Stomach (tissue), 9 donors: ENCODE measurements around the gene RPL39L. TPM values are rescaled to one million over a fixed set of nuclear protein-coding genes. Genes with fewer than 3 reads are reported as not detected.

Source experiments
- DNase-seq, 2 donors: peaks; one replicate each; pipeline versions ENCODE4 v3.0.0 to v3.0.0-alpha.2; 2013 to 2019
- H3K27ac ChIP-seq, 5 donors: fragments of 200-600 bp in 4 of 5; sonication (generic) in 4 of 5; one replicate each; pipeline ENCODE4 v1.5.1; 2013 to 2019; ENCODE audit warnings: mild to moderate bottlenecking in 1 of 5, moderate library complexity in 1 of 5
- H3K27me3 ChIP-seq, 3 donors: fragments of 200-600 bp; sonication (generic); one replicate each; pipeline ENCODE4 v1.5.1; 2017 to 2019; ENCODE audit warnings: mixed run types in 1 of 3
- H3K36me3 ChIP-seq, 4 donors: fragments of 200-600 bp; sonication (generic); 1 replicate in 3 of 4; 2 replicates in 1 of 4; pipeline ENCODE4 v1.5.1; 2016 to 2019
- H3K4me1 ChIP-seq, 4 donors: fragments of 200-600 bp; sonication (generic); one replicate each; pipeline ENCODE4 v1.5.1; 2016 to 2019
- H3K4me3 ChIP-seq, 4 donors: fragments of 200-600 bp; sonication (generic) in 3 of 4; one replicate each; pipeline ENCODE4 v1.5.1; 2016 to 2019; ENCODE audit warnings: mild to moderate bottlenecking in 1 of 4
- H3K9me3 ChIP-seq, 4 donors: fragments of 200-600 bp; sonication (generic); one replicate each; pipeline ENCODE4 v1.5.1; 2016 to 2019
- EP300 ChIP-seq: sonication (generic); formaldehyde crosslinking; IDR thresholded peaks from one replicate; pipeline ENCODE4 v1.6.1; 2017; ENCODE audit warnings: antibody characterized with exemption
- POLR2A ChIP-seq, 4 donors: fragments of 450-650 bp; IDR thresholded peaks; one replicate each; pipeline ENCODE4 v1.6.1; 2016; ENCODE audit warnings: antibody characterized with exemption in 4 of 4, control low read depth in 2 of 4, mild to moderate bottlenecking in 1 of 4, moderate library complexity in 1 of 4
- POLR2AphosphoS5 ChIP-seq, 3 donors: sonication (generic); formaldehyde crosslinking; IDR thresholded peaks; one replicate each; pipeline ENCODE4 v1.6.1; 2016; ENCODE audit warnings: antibody characterized with exemption in 3 of 3
- WGBS, 5 donors: extraction: QIAGEN DNeasy Blood & Tissue Kit in 3 of 5; methylation state at CpG; one replicate each; pipeline versions ENCODE4 v1.1.5 to v1.1.7; 2013 to 2018; 5-methylcytosine and 5-hydroxymethylcytosine counted together
- intact Hi-C: fragments of 100-400 bp; cut with DNase I; formaldehyde crosslinking; loops from one replicate; pipeline ENCODE4 v1.15.1; 2023; ENCODE audit warnings: low total_unique reads
- polyA plus RNA-seq, 3 donors: library from polyadenylated mRNA; stranded (reverse); fragments of 200-250 nt; gene quantifications; one replicate each; pipeline ENCODE4 v1.2.3, GENCODE V29; 2013
- total RNA-seq, 5 donors: library from RNA; depleted of rRNA; stranded (reverse); fragments of >200 nt; gene quantifications; one replicate each; pipeline versions ENCODE4 v1.1.0 to v1.2.3, GENCODE V29; 2014 to 2016
- TF ChIP-seq, protein P1 (sequence below), 7 experiments: fragments of 450-650 bp in 4 of 7; fragments of 200-600 bp in 3 of 7; sonication (generic) in 3 of 7; IDR thresholded peaks; one replicate each; pipeline ENCODE4 v1.5.1; 2016 to 2019; ENCODE audit warnings: antibody characterized with exemption in 7 of 7, control low read depth in 2 of 7, mild to moderate bottlenecking in 1 of 7
- donor health status: healthy with polysubstance abuse.
- donor health status: Bipolar disorder and iron deficiency.
- donor health status: healthy.

The RPL39L gene
- total and polyA plus RNA-seq, 8 donors: 2.0 to 13.7 (median 4.8) TPM; not detected in 1

DNA sequence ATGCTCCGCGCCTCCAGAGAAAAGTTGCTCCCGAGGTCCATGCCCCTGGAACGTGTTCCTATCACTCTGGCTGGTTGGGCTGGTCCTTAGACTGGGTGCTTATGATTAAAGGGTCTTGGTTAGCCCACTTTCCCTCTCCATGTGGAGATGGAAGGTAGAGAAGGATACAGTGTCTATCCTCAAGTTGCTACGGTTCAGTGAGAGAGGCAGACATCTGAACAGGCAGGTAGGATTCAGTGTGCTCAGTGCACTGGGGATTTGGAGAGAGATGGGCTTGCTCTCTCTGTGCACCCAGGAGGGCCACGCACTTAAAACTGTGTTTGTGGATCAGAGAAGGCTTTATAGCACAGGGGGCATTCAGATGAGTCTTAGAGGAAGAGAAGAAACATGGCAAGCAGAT, 63.0 kb downstream of the RPL39L start:
- WGBS, 5 donors: 91 to 96% (median 94%) methylated on average over 6 of the region's 6 CpGs
- no peak overlapping the region for H3K27ac ChIP-seq
- no peak overlapping the region for H3K4me3 ChIP-seq
- intact Hi-C loops: no loop called here
- peaks cover 0 to 53% (median 39%) of the 10 kb centered on the region in 4 donors for H3K36me3 ChIP-seq
- no peaks in the 10 kb centered on the region for H3K4me1 ChIP-seq
- no peaks in the 10 kb centered on the region for H3K27me3 ChIP-seq
- no peaks in the 10 kb centered on the region for H3K9me3 ChIP-seq
- TF ChIP-seq EP300 (no peak), POLR2AphosphoS5 (IDR thresholded peaks at IDR 0.05) (no peak), POLR2A (IDR thresholded peaks at IDR 0.05) (no peak)
- TF ChIP-seq, protein P1, sequence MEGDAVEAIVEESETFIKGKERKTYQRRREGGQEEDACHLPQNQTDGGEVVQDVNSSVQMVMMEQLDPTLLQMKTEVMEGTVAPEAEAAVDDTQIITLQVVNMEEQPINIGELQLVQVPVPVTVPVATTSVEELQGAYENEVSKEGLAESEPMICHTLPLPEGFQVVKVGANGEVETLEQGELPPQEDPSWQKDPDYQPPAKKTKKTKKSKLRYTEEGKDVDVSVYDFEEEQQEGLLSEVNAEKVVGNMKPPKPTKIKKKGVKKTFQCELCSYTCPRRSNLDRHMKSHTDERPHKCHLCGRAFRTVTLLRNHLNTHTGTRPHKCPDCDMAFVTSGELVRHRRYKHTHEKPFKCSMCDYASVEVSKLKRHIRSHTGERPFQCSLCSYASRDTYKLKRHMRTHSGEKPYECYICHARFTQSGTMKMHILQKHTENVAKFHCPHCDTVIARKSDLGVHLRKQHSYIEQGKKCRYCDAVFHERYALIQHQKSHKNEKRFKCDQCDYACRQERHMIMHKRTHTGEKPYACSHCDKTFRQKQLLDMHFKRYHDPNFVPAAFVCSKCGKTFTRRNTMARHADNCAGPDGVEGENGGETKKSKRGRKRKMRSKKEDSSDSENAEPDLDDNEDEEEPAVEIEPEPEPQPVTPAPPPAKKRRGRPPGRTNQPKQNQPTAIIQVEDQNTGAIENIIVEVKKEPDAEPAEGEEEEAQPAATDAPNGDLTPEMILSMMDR (IDR thresholded peaks at IDR 0.05): no peak
- no peak for DNase-seq

DNA sequence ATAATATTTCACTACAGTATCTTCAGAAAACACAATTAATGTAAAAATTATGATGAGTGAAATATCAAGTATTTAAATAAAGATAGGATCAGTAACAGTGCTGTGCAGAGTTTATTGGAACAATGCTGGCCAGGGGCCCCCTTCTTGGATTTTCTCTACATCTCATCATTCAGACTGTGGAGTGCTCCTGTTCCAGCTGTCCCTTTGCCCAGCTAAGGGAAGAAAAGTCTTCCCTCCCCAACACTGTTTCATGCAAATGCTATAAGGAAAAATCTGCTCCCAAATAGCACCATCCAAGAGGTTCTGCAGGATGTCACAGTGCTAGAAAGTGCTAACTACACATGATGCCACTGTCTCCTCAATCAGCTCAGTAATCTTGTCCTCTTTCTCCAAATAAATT, 64.5 kb downstream of the RPL39L start:
- intact Hi-C loops: no loop called here

DNA sequence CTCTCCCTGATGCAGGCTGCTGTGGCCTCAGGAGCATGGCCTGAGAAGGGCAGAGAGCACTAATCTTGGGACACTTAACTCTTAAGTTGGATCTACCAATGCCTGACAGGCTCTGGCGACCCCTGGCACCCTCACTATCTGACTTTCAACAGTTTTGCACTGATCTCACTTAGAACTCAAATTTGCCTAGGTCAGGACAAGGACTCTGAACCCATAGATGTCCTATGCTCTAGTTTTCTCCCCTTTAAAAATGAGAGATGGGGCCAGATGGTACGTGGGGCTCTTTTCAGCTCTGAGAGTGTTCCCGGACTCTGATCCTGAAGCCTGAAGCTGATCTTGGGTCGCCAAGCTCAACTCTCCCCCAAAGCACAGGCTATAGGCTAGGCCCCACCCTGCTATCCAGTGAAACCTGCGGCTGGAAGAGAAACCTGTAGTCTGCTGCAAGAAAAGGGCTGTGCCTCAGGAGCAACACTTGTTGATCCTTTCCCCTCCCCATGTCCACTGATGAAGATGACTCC, 65.7 kb downstream of the RPL39L start:
- no peak for TF ChIP-seq POLR2A (IDR thresholded peaks at IDR 0.05)
- no peak for TF ChIP-seq EP300
- TF ChIP-seq, protein P1 (IDR thresholded peaks at IDR 0.05): no peak
- TF ChIP-seq POLR2AphosphoS5 (IDR thresholded peaks at IDR 0.05): no peak
- Histone ChIP-seq H3K9me3 (peaks cover 0 to 3% (median 0%) of the 10 kb centered on the region in 4 donors), H3K27ac (no peak overlapping the region), H3K4me1 (no peaks in the 10 kb centered on the region), H3K27me3 (no peaks in the 10 kb centered on the region), H3K4me3 (no peak overlapping the region), H3K36me3 (peaks cover 0 to 59% (median 47%) of the 10 kb centered on the region in 4 donors)
- 85 to 92% (median 91%) methylated on average over 5 of the region's 5 CpGs for WGBS, 5 donors
- no peak for DNase-seq
- intact Hi-C loops: no loop called here

More for the DNA sequence above, 64.5 kb downstream of the RPL39L start:
- no peaks in the 10 kb centered on the region for H3K27me3 ChIP-seq
- H3K9me3 ChIP-seq: peaks cover 0 to 2% (median 0%) of the 10 kb centered on the region in 4 donors
- peaks cover 0 to 55% (median 42%) of the 10 kb centered on the region in 4 donors for H3K36me3 ChIP-seq
- no peak overlapping the region for H3K27ac ChIP-seq
- no peak overlapping the region for H3K4me3 ChIP-seq
- TF ChIP-seq, protein P1 (IDR thresholded peaks at IDR 0.05): no peak
- TF ChIP-seq POLR2A (IDR thresholded peaks at IDR 0.05) (no peak), EP300 (no peak), POLR2AphosphoS5 (IDR thresholded peaks at IDR 0.05) (no peak)
- no peak for DNase-seq
- no peaks in the 10 kb centered on the region for H3K4me1 ChIP-seq

DNA sequence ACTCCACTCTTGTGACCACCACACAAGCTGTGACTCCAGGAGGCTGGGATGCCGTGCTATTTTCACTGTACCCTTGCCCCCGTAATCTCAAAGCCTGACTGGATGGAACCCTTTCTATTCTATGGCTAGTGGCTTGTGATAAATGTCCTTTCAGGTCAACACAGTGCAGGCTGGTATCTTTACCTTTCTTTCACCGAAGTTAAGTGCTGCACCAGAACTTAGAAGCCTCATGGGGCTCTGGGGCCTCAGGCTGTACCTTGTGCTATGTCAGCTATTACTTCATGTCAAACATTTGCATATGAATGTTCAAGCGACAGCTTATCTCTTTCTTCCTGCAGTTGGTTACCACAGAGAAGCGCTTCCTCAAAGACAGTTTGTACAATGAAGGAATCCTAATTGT, 66.8 kb downstream of the RPL39L start:
- TF ChIP-seq, protein P1 (IDR thresholded peaks at IDR 0.05): no peak
- TF ChIP-seq EP300: no peak
- no peak for TF ChIP-seq POLR2A (IDR thresholded peaks at IDR 0.05)
- no peak for TF ChIP-seq POLR2AphosphoS5 (IDR thresholded peaks at IDR 0.05)
- WGBS, 5 donors: 66 to 77% (median 71%) methylated on average over 5 of the region's 5 CpGs
- DNase-seq: peak in 1 of 2 donors; percentile 20
- intact Hi-C loops: no loop called here
- peaks cover 0 to 55% (median 43%) of the 10 kb centered on the region in 4 donors for H3K36me3 ChIP-seq
- no peak overlapping the region for H3K27ac ChIP-seq
- no peak overlapping the region for H3K4me3 ChIP-seq
- H3K9me3 ChIP-seq: peaks cover 0 to 3% (median 0%) of the 10 kb centered on the region in 4 donors
- H3K27me3 ChIP-seq: no peaks in the 10 kb centered on the region
- H3K4me1 ChIP-seq: no peaks in the 10 kb centered on the region
